Stimulated activated CD4-positive, alpha-beta T cell treated with anti-CD3 and anti-CD28 coated beads, TNF-alpha, amount 100 ng/mL, for 48 hours (primary cell): Measurements from ENCODE around the gene PSRC1.
"Not testable (repeated sequence)": the region's sequence is repeated elsewhere in the genome, so short reads cannot be mapped to it uniquely, and the experiment has no call there.

Source experiments
- DNase-seq, 3 donors: peaks; one replicate each; pipeline ENCODE4 v3.0.0-alpha.2; 2020; ENCODE audit warnings: low read depth in 3 of 3

Gene PSRC1

GRCh38 chr1:109296782-109297181 is 13.8 kb upstream of the PSRC1 start:
- DNase-seq: no peak

DNA sequence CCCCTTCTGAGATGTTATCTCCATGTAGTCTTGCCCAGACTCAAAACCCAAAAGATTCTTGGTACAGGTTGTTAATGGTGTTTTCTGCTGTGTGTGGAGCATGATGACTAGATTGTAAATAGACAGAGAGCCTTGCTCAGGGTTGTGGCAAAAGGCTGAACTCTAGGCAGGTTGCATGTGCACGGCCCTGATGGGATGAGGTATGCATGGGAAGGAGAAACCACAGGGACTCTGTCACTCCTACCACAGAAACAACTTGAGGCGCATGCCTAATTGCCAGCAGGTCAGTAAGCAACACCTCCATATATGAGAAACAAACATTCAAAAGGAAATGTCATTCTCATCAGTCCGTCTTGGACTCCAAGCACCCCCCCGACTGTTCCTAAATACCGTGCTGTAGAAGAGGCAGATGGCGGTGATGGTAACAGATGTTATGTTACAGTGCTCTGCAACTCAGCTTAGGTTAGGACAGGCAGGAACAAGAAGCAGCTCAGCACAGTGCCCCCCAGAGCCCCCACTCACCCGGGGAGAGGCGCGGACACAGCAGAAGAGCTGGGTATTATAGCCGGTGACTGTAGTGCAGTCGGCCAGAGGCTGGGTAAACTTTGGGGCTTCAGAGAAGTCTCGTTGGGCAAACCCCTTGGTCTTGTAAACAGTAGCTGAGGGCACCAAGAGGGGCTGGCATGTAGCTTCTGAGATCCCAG is 12.9 kb upstream of the PSRC1 start:
- no peak for DNase-seq

- DNase-seq: no peak
Observed at GRCh38 chr1:109294481-109294880, 11.5 kb upstream of the PSRC1 start.

DNA sequence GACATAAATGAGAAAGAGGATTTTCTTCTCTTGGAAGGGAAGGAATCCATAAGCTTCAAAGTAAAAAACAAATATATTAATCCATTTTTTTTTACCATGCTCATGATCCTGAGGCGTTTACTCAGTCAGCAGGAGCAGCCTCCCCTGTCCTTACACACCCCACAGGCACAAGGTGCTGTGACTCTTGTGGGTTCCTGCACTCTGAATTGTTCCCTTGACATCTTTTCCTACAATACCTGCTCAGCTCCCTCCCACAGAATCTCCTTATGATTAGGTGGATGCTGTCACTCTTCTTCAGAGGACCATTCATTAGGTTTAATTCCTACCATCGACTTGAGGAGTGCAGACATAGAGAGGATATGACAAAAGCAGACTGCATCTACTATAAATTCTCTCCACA is 10.1 kb upstream of the PSRC1 start:
- no peak for DNase-seq

DNA sequence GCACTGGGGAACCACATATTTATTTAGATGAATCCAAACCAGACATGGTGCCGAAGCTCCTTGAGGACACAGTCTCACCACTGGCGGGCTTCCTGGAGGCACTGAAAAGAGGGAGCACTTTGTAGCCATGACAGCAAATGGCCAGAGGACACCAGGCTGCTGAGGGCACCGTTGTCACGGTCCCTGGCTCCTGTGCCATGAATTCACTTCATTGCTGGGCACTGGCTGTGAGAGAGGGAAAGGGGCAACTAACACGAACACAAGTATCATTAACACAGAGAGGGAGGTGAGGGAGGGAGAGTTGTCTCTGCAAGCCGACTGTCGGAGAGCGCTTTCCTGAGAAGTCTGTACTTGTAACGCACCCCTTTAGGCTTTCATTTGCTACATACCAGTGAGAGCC is 9.4 kb upstream of the PSRC1 start:
- no peak for DNase-seq

- no peak for DNase-seq
Observed at GRCh38 chr1:109290998-109291397, 8.1 kb upstream of the PSRC1 start.

GRCh38 chr1:109290137-109290536 is 7.2 kb upstream of the PSRC1 start:
- DNase-seq: no peak

DNA sequence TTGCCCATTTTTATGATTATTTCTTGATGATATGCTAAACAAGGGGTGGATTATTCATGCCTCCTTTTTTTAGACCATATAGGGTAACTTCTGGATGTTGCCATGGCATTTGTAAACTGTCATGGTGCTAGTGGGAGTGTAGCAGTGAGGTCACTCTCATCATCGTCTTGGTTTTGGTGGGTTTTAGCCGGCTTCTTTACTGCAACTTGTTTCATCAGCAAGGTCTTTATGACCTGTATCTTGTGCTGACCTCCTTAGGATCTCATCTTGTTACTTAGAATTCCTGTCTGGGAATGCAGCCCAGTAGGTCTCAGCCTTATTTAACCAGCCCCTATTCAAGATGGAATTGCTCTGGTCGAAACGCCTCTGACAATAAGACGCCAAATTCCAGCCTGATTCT is 3.8 kb upstream of the PSRC1 start:
- not testable (repeated sequence) for DNase-seq

- DNase-seq: no peak
Observed at GRCh38 chr1:109283748-109284600, 1.0 kb upstream of the PSRC1 start.

GRCh38 chr1:109282497-109282951 is 421 bp downstream of the PSRC1 start:
- DNase-seq: no peak

- no peak for DNase-seq
Observed at GRCh38 chr1:109281680-109282496, 1.1 kb downstream of the PSRC1 start.

- no peak for DNase-seq
Observed at GRCh38 chr1:109280862-109281261, 2.1 kb downstream of the PSRC1 start.

- no peak for DNase-seq
Observed at GRCh38 chr1:109279615-109280278, 3.2 kb downstream of the PSRC1 start.

GRCh38 chr1:109277434-109278204 is 5.3 kb downstream of the PSRC1 start:
- peak; percentile 37 to 66 (median 43) for DNase-seq

DNA sequence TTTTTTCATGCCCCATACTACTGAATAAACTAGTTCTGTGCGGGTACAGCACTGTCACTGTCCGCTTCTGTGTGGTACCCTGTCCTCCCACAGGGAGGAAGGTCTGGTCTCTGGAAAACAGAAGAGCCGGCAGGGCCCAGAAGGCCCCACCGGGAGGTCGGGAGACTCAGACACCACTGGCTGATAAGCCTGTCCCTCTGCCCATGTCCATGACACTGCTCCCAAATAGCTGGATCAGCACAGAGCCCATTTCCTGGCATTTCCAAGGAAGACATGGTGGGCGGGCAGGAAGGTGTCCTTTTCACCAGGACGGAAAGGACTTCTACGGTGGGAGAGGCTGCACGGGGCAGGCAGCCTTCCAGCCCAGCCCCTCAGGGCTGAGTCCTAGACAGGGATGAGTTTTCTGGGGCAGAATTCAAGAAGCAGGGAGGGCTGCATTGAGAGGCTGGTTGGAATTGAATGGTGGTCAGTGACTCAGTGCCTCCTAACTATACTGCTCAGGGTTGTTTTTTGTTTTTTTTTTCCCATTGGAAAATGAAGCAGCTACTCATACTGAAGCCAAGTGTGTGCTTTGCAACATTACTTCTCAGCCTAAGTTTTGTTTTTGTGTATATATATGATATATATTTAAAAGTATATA is 7.1 kb downstream of the PSRC1 start:
- no peak for DNase-seq

- no peak for DNase-seq
Observed at GRCh38 chr1:109274533-109275476, 8.1 kb downstream of the PSRC1 start.

GRCh38 chr1:109273570-109274288 is 9.2 kb downstream of the PSRC1 start:
- DNase-seq: no peak

GRCh38 chr1:109272831-109273547 is 10.0 kb downstream of the PSRC1 start:
- DNase-seq: no peak
